Stimulated activated CD8-positive, alpha-beta memory T cell treated with anti-CD3 and anti-CD28 coated beads, Interleukin-15, amount 100 ng/mL, for 48 hours (primary cell): ENCODE data around the gene DICER1.
"Not testable (repeated sequence)": the region's sequence is repeated elsewhere in the genome, so short reads cannot be mapped to it uniquely, and the experiment has no call there.

Source experiments
- DNase-seq, 2 donors: peaks; one replicate each; pipeline ENCODE4 v3.0.0-alpha.2; 2020; ENCODE audit warnings: low read depth in 2 of 2

The DICER1 gene

GRCh38 chr14:95149441-95149840 is 7.9 kb downstream of the DICER1 start:
- DNase-seq = no peak

GRCh38 chr14:95147597-95147996 is 9.7 kb downstream of the DICER1 start:
- DNase-seq = no peak

DNA sequence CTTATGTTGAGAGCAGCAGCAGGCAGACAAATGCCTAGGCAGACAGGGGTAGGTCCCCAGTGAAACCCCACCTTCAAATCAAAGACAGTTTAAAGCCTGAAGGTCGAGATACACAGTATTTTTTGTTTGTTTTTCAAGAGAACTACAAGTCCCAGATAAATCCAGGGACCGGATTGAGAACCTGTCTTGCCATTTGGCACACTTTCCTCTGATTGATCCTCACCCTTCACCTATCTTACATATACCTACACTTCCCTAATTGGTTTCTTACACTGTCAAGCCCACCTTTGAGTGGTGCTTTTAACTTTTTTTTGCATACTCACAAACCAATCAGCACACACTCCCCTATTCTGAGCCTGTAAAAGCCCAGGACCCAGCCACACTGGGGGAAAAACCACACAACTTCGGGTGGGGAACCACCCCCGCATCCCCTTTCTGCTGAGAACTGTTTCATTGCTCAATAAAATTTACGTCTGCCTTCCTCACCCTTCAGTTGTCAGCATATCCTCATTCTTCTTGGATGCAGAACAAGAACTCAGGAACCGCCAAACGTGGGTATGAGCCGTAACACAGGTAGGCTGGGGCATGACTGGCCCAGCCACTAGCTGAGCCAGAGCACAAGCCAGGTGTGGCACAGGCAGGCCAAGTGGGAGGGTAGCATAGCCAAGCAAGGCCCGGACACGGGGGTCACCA is 11.1 kb downstream of the DICER1 start:
- no peak for DNase-seq

DNA sequence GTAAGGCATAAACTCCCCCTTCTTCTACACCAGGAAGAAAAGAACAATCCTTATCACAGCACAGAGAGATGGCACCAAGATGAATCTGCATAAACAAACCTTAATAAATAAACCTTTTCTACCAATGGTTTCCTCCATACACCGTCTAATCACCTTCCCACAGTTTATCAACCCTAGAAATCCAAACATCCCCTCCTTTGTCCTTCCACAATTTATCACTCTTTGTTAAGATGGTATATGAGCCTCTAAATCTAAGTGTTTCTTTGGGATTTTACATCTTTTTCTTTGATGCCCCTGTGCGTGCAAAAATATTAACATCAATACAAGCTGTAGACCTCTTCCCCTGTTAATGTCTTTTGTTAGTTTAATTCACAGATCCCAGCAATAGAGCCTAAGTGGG is 12.5 kb downstream of the DICER1 start:
- DNase-seq = no peak

DNA sequence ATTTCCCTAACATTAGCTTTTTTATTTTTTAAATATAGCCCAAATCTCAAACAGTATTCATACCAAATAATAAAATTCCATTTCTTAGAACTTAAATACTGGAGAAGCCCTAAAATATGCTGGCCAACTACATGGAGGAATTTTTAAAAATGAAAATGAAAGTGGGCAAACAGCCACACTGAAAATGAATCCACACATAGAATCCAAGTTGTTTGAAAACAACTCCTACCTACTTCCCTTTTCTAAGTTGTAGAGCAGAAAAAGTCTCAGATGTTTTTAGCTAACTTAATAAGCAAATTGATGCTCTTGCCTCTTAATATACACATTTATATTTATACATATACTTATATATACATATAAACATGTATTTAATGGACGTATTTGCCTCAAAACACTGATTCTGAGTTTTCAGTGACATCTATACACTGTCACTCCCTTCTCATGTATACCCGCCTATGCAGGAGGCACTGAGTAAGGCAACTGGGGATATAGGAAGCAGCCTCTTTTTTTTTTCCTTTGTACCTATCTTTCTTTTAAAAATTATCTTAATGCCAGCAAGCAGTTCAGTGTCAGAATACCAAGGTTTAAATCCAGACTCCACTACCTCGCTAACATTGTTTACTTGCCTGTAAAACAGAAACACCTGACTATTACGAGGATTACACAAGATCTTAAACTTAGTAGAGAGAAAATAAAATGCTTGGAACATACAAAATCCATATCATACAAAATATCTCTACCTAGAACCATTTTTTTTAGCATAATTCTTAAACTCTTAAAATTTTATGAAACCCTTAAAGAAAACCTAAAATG is 13.3 kb downstream of the DICER1 start:
- DNase-seq = no peak

DNA sequence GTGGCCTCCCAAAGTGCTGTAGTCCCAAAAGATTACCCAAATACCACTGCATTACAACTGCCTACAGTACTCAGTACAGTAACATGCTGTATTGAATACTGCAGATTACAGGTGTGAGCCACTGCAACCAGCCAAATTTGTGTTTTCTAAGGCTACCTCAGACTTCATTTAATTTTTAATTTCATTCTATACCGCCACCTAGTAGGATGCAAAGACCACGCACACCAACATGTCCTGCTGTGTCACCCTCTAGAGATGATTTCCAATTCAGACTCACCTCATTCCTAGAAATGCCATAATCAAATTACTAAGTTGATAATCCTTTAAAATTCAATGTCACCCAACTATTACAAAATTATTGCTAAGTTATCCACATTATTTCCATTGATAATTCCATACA is 15.1 kb downstream of the DICER1 start:
- no peak for DNase-seq

GRCh38 chr14:95141684-95142083 is 15.6 kb downstream of the DICER1 start:
- no peak for DNase-seq

DNA sequence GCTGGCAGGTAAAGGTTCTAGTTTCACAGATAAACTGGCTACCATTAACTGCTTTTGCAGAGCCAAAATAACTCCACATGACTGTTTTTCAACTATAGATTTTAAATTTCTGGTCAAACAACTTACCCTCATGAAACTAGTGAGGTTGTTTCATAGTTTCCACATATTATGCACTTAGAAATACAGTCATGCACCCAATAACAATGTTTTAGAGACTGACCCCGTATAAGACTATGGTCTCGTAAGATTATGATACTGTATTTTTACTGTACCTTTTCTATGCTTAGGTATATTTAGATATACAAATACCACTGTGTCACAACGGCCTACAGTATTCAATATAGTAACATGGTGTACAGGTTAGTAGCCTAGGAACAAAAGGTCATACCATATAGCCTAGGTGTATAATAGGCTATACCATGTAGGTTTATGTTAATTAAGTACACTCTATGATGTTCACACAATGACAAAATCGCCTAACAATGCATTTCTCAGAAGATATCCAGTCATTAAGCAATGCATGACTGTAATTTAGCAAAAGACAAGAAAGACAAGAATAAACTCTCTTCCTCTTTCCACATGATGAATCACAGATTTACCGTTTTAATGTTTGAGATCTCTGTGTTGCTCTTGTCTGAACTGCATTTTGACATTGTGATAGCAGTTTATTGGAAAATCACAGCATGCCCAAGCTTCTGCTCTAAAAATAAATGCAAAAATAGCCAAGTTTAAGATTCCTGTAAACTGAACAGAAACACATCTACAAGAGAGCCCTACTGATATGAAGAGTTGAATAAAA is 17.1 kb downstream of the DICER1 start:
- DNase-seq = no peak

DNA sequence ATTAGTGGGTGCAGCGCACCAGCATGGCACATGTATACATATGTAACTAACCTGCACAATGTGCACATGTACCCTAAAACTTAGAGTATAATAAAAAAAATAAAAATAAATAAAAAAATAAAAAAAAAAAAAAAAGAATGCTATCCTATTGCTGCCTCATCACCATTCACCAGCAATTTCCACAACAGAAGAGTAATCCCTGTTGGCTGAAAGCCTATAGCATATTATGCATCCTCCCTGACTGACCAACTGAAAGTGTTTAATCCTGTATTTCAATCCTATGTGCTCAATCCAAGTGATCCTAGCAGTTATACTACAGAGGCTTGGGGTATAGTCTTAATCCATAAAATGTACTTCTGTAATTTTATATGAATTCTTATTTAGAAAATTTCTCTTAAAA is 18.5 kb downstream of the DICER1 start:
- no peak for DNase-seq

DNA sequence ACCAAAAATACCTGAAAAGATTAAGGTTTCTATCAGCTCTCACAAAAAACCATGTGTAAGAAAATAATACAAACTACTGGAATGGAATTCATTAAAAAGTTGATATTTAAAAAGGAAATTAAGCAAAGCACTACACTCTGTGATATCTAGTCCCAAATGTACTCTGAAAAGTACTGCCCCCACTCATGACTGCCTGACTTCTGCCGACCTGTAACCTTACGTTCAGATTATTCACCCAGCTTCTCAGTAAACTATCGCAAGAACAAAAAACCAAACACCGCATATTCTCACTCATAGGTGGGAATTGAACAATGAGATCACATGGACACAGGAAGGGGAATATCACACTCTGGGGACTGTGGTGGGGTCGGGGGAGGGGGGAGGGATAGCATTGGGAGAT is 18.9 kb downstream of the DICER1 start:
- DNase-seq = not testable (repeated sequence)

- DNase-seq = no peak
These were observed 19.5 kb downstream of the DICER1 start for GRCh38 chr14:95137804-95138167.

DNA sequence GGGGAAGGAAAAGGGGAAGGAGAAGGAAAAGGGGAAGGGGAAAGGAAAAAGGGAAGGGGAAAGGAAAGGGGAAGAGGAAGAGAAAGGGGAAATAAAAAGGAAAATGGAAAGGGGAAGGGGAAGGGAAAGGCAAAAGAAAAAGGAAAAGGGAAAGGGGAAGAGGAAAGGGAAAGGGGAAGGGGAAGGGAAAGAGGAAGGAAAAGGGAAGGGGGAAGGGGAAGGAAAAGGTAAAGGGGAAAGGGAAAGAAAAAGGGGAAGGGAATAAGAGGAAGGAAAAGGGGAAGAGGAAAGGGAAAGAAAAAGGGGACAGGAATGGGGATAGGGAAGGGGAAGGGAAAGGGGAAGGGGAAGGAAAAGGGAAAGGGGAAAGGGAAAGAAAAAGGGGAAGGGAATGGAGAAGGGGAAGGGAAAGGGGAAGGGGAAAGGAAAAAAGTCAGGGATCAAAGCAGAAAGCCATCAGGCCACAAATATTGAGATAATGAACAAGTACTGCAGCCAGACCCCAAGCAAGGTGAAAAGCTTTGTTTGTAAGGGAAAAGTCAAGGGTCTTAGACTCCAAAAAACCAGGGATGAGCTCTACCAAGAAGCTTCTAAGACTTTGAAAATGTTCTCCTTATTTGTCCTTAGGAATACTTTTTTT is 20.0 kb downstream of the DICER1 start:
- no peak for DNase-seq

DNA sequence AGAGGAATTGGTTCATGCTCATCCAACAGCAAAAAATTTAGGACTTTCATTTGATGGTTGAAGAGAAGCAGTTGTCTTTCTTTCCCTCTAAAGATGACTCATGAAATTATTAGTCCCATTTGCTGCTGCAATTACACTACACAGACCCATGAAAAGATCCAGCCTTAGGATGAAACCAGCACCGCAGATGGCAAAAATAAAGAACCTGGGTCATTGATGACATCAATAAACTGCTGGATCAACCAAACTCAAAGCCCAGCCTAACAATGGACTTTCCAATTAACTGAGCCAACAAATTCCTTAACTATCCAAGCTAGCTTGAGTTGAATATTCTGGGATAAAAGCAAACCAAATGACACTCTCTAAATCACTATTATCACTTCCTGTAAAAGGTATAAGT is 20.7 kb downstream of the DICER1 start:
- DNase-seq = no peak

- no peak for DNase-seq
These were observed 22.9 kb downstream of the DICER1 start for GRCh38 chr14:95134304-95134933.

DNA sequence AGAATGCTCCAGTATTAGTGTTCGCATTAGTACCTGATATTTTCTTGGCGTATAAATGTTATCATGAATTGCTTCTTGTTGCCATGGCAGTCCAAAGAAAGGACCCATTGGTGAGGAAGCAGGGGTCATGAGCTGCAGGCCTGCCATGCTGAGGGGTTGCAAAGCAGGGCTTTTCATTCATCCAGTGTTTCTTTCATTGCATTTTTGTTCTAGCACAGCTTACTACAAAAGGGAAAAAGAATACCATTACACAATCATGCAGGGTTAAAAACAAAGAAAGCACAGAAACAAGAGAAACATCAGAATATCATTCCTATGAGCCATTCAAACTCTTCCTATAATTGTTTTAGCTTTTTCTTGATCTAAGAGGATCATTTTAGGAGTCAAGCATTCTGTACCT is 24.0 kb downstream of the DICER1 start:
- DNase-seq = no peak

GRCh38 chr14:95132760-95133159 is 24.6 kb downstream of the DICER1 start:
- DNase-seq = no peak

GRCh38 chr14:95130549-95130948 is 26.8 kb downstream of the DICER1 start:
- no peak for DNase-seq

DNA sequence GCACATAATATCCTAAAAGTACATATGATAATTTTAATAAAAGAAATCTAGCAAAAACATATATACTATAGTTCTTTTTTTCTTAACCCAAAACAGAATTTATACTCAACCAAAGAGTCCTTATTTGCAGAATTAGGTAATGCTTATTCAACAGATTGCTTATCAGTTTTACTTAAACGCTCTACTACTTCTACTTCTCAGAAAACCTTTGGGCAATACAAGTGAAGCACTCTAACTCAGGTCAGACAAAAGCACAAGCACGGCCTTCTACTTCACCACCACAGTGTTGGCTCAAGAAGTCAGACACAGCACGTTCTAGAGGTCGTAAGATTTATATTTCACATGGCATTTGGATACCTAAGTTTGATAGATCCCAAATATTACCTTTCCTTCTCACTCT is 29.2 kb downstream of the DICER1 start:
- no peak for DNase-seq

DNA sequence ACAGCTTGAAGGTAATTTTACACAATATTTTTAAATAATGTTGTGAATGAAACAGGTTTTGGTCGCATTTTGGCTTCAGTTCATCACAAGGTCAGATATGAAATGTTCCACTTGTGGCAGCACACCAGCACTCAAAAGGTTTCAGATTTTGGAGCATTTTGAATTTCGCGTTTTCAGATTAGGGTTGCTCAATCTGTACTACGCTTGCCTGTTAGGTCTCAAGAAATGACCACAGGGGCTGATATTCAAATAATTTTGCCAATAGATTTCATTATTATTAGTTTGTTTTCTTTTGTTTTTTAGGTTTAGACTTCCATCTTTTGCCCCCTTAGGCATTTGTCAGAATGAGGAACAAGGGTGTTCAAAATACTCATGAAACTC is 29.8 kb downstream of the DICER1 start:
- no peak for DNase-seq

DNA sequence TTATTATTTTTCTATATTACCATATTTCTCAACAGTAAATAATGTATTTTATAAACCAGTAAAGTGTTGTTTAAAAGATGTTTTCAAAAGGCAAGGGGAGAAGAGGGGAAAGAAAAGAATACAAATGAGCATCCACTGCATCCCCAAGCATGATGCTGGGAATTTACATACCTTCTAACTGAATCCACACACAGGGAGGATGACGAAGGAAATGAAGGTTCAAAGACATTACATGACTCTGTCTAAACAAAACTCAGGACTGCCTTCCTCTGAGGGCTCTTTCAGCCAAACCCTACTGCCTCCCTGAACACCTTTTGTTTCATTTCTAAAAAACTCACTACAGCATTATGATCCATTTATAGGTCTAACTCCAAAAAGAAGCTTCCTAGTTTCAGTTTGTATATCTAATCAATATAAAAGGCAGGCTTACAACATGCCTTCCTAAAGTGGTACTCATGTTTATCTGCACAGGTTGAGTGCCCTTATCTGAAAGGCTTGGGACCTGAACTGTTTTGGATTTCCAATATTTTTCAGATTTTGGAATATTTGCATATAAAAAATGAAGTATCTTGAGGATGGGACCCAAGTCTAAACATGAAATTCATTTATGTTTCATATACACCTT is 30.3 kb downstream of the DICER1 start:
- DNase-seq = no peak

DNA sequence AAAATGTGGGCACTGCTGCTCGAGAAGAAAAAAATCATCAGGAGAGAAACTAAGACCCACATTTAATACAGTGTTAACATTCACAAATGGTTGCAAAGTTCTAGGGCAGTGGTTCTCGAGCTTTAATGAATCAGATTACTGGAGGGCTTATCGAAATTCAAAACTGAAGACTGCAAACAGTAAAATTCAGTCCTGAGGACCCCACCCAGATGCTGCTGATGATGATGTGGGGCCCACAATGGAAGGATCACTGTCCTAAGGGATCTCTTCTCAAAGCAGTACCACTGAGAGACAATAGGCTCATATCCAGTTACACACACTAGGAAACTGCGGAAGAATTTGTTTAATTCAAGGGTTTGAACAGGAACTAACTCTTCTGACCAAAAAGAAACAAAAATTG is 31.4 kb downstream of the DICER1 start:
- no peak for DNase-seq
